HG03520 (cell line): ENCODE measurements around the gene IL1RAPL1.

Source experiments
- ATAC-seq: cut with Tn5 transposase; IDR thresholded peaks from one replicate; pipeline ENCODE4 v1.9.1; 2021; ENCODE audit warnings: mild to moderate bottlenecking, moderate library complexity; ENCODE audit not compliant: unreplicated experiment

The IL1RAPL1 gene

GRCh38 chrX:28625223-28625622 lies 38.0 kb downstream of the IL1RAPL1 start:
- no peak for ATAC-seq

GRCh38 chrX:28626515-28626914 lies 39.3 kb downstream of the IL1RAPL1 start:
- ATAC-seq, result no peak

GRCh38 chrX:28628120-28628519 lies 40.9 kb downstream of the IL1RAPL1 start:
- no peak for ATAC-seq

- ATAC-seq, result no peak
Observed at GRCh38 chrX:28638775-28639174, 51.5 kb downstream of the IL1RAPL1 start.

GRCh38 chrX:28639451-28639850 lies 52.2 kb downstream of the IL1RAPL1 start:
- no peak for ATAC-seq

GRCh38 chrX:28649541-28649940 lies 62.3 kb downstream of the IL1RAPL1 start:
- ATAC-seq, result no peak

GRCh38 chrX:28651186-28651585 lies 63.9 kb downstream of the IL1RAPL1 start:
- no peak for ATAC-seq

- no peak for ATAC-seq
Observed at GRCh38 chrX:28659269-28659668, 72.0 kb downstream of the IL1RAPL1 start.

GRCh38 chrX:28665778-28666177 lies 78.5 kb downstream of the IL1RAPL1 start:
- no peak for ATAC-seq

GRCh38 chrX:28668303-28668702 lies 81.1 kb downstream of the IL1RAPL1 start:
- ATAC-seq, result no peak

- no peak for ATAC-seq
Observed at GRCh38 chrX:28668957-28669356, 81.7 kb downstream of the IL1RAPL1 start.

GRCh38 chrX:28670074-28670473 lies 82.8 kb downstream of the IL1RAPL1 start:
- ATAC-seq, result no peak

- ATAC-seq, result no peak
Observed at GRCh38 chrX:28675173-28675572, 87.9 kb downstream of the IL1RAPL1 start.

- ATAC-seq, result no peak
Observed at GRCh38 chrX:28693101-28693500, 105.9 kb downstream of the IL1RAPL1 start.

- no peak for ATAC-seq
Observed at GRCh38 chrX:28697732-28698131, 110.5 kb downstream of the IL1RAPL1 start.

- ATAC-seq, result no peak
Observed at GRCh38 chrX:28701222-28701621, 114.0 kb downstream of the IL1RAPL1 start.

GRCh38 chrX:28706964-28707363 lies 119.7 kb downstream of the IL1RAPL1 start:
- no peak for ATAC-seq

- no peak for ATAC-seq
Observed at GRCh38 chrX:28709421-28709820, 122.2 kb downstream of the IL1RAPL1 start.

GRCh38 chrX:28717864-28718263 lies 130.6 kb downstream of the IL1RAPL1 start:
- no peak for ATAC-seq

GRCh38 chrX:28718450-28718849 lies 131.2 kb downstream of the IL1RAPL1 start:
- ATAC-seq, result no peak

- ATAC-seq, result no peak
Observed at GRCh38 chrX:28719620-28720019, 132.4 kb downstream of the IL1RAPL1 start.

- no peak for ATAC-seq
Observed at GRCh38 chrX:28752330-28752729, 165.1 kb downstream of the IL1RAPL1 start.

- ATAC-seq, result no peak
Observed at GRCh38 chrX:28756175-28756574, 168.9 kb downstream of the IL1RAPL1 start.

GRCh38 chrX:28756647-28757046 lies 169.4 kb downstream of the IL1RAPL1 start:
- ATAC-seq, result no peak
